ENCODE data around the gene GUCA1A.
"Not testable (repeated sequence)": the region's sequence is repeated elsewhere in the genome, so short reads cannot be mapped to it uniquely, and the experiment has no call there.

GUCA1A gene

GRCh38 chr6:42177514-42178364 lies 4.6 kb downstream of the GUCA1A start:
- DNase-seq (ENCODE audit: low read depth) = no peak

- no peak for DNase-seq (ENCODE audit: low read depth)
Measured at GRCh38 chr6:42179261-42179944, 6.2 kb downstream of the GUCA1A start.

DNA sequence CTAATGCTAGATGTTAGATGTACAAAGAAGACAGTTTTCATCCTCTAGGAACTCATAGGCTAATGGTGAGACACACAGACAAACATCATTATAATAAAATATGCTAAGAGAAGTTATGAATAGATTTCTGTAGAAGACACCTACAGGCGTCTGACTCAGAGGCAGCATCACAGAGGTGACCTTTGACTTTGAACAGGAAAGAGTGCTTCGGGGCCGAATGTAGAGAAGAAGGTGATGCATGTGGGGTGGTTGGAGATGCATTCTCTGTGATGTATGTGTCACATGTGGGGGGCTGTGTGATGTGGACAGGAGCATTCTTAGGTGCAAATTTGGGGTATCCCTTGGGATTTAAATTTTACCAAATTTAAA lies 6.8 kb downstream of the GUCA1A start:
- DNase-seq (ENCODE audit: low read depth) = no peak

DNA sequence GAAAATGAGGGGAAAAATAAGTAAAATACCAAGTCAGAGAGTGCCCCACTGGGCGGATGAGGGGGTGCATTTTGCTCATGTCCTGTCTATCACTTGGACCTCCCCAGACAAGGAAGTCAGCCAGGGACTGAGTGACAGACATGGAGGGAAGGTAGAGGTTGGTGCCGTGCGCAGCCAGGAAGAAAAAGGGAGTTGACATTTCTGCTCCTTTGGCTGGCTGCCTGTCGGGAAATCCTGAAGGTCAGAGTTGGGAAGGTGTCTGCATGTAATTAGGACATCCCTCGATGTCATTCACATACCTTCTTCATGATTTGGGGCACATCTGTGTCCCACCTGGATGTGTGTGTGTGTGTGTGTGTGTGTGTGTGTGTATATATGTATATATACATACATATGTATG lies 8.9 kb downstream of the GUCA1A start:
- DNase-seq (ENCODE audit: low read depth) = no peak

- DNase-seq (ENCODE audit: low read depth) = no peak
Measured at GRCh38 chr6:42184475-42184874, 11.3 kb downstream of the GUCA1A start.

DNA sequence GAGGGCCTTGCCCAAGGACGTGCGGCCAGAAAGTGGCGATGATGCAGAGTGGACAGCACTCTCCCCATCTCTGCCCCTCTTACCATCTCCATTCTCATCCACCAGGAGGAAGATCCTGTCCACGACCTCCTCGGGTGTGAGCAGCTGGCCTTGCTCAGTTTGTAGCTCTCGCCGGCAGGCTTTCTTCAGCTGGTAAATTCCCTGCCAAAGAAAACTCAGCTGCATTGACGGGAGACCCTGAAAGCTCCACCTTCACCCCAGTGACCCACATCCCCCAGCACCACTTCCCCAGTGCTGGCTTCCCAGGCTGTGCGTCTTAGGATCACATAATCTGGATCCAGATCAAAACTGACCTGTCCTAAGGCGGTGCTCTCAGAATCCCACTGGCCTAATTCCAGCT lies 12.4 kb downstream of the GUCA1A start:
- no peak for DNase-seq (ENCODE audit: low read depth)

DNA sequence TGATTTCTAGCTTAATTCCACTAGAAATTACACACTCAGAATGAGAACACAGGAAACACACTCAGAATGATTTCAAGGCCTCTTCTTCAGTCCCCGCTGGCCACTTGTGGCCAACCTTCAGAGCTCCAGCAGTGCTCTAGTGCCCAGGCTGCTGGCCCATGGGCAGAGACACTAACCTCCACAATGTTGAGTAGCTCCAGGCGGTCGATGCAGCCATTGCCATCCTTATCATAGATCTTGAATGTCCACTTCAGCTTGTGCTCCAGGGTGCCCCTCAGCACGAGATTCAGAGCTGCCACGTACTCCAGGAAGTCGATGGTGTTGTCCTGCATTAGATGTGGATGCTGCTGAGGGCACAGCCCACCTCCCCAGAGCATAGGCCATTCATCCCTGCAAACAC lies 15.2 kb downstream of the GUCA1A start:
- no peak for DNase-seq (ENCODE audit: low read depth)

DNA sequence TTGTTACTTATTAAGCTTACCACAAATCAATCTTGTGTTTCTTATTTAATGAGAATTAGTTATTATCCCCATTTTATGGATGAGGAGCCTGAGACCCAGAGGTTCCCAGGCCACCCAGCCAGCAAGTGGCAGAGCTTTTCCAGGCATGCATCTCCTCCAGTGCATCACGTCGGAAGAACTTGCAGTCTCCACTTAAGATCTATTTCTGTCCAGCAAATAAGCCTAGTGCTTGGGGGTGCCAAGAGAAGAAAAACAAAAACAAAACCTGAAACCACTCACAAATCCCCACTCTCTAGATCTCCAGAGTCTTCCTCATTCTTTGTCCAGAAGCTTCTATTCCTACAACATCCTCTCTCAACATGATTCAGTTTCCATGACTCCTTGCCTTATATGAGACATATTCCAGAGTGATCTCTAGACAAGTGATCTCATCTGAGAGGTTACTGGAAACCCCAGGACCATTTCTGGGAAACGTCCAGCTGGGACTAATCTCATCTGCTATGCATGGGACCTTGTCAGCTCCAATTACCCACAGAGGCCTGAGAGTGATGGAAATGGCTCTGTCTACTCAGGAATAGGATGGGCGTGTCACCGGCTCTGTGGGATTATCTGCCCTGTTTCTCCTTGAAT lies 17.5 kb downstream of the GUCA1A start:
- no peak for DNase-seq (ENCODE audit: low read depth)

- not testable (repeated sequence) for DNase-seq (ENCODE audit: low read depth)
Measured at GRCh38 chr6:42192385-42192784, 19.2 kb downstream of the GUCA1A start.

GRCh38 chr6:42193491-42193894 lies 20.3 kb downstream of the GUCA1A start:
- no peak for DNase-seq (ENCODE audit: low read depth)

GRCh38 chr6:42194056-42194455 lies 20.9 kb downstream of the GUCA1A start:
- no peak for DNase-seq (ENCODE audit: low read depth)

- DNase-seq (ENCODE audit: low read depth) = no peak
Measured at GRCh38 chr6:42195415-42195814, 22.3 kb downstream of the GUCA1A start.

- no peak for DNase-seq (ENCODE audit: low read depth)
Measured at GRCh38 chr6:42197555-42198362, 24.6 kb downstream of the GUCA1A start.

DNA sequence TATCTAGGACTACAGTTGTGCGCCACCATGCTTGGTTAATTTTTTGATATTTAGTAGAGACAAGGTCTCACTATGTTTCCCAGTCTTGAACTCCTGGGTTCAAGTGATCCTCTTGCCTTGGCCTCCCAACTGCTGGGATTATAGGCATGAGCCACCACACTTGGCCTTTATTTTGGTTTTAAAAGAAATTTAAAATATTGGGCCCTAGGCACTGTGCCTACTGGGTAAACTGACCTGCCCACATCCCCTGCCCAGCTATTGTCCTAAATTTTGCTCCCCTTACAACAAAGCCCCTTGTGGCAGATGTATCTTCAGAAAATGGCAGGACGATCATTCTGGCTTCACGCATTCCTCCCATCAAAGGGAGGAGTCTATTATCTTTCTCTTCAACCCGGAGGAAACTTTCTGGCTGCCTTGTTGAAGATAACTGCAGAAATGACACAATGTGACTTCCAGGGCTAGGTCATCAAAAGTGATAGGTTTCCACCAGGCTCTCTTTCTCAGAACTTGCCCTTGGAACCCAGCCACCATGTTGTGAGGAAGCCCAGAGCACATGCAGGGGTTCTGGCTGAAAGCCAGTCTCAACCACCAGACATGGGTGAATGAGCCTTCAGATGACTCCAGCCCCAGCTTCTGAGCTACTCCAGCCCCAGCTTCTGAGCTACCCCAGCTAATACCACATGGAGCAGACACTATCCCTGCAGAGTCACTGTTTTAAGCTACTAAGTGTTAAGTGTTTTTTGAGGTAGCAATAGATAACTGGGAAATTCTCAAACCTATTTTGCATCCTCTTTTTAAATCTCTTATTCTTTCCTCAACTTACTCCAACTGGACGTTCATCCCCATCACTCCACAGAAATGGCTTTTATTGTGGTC lies 26.2 kb downstream of the GUCA1A start:
- DNase-seq (ENCODE audit: low read depth) = no peak

GRCh38 chr6:42200035-42200434 lies 26.9 kb downstream of the GUCA1A start:
- no peak for DNase-seq (ENCODE audit: low read depth)

DNA sequence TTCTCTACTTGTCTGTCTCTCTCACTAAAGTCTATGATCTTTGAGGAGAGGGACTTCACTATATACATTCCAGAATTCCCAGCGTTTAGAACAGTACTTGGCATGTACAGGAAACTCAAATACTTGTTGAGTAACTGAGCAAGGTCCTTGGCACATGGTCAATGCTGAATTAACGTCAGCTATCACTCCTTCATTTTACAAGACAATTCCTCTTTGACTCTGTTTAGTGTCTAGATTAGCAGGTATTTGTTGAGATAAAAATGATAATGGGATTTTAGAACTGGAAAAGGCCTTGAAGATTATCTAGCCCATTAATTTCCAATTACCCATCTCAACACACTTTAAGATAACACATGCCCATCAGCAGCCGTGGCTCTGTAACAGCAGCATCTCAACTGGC lies 28.2 kb downstream of the GUCA1A start:
- no peak for DNase-seq (ENCODE audit: low read depth)

DNA sequence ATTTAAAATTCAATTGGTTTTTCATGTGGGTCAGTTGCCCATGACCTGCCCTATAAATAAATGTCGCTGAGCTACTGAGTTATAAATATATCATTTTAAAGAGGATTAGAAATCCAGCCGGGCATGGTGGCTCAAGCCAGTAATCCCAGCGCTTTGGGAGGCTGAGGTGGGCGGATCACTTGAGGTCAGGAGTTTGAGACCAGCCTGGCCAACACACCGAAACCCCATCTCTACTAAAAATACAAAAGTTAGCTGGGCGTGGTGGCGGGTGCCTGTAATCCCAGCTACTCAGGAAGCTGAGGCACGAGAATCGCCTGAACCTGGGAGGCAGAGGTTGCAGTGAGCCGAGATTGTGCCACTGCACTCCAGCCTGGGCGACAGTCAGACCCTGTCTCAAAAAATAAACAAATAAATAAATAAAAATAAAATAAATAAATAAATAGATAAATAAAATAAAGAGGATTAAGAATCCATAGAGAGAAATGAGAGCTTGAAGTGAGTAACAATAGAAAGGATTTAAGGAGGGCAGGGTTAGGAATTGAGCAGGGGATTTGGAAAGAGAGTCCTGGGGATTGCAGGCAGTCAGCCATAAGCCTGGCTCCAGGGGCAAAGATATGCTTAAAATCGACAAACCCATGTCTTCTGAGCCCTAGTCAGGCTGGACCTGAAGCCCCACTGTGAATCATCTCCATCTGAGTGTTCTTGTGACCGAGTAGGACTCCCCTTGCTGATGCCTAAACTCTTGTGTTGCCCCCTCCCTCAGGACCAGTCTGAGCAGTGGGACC lies 29.2 kb downstream of the GUCA1A start:
- not testable (repeated sequence) for DNase-seq (ENCODE audit: low read depth)

DNA sequence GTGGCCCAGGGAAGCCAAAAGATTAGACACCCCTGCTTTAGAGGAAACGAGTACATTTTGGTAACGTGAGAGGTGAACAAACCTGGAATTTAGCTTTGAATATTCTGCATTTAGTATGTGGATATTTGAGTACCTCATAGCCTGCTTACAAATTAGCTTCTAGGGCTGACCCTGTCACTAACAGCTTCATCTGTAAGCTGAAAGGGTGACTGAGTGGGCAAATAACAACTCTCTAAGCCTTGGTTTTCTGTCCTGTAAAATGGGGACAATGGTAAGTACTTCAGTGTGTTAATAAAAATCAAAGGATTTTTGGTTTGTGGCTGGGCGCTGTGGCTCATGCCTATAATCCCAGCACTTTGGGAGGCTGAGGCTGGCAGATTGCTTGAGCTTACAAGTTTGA lies 30.0 kb downstream of the GUCA1A start:
- no peak for DNase-seq (ENCODE audit: low read depth)

GRCh38 chr6:42204768-42205282 lies 31.7 kb downstream of the GUCA1A start:
- DNase-seq (ENCODE audit: low read depth) = no peak

DNA sequence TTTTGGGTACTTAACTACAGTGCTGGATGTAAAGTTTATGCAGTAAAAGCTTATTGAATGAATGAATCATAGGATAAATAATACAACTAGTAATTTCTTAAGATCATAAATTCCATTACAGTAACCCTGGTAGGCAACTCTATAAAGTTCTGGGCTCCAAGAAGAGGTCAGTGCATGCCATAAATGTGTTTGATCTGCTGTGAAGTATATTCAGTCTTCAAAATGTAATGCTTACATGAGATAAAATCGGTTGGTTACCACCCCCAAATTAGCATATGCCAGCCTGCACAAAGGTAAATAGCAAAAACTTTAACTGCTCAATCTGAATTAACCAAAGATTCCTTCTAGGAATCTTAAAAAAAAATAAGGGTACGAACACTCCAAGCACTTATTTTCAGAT lies 34.4 kb downstream of the GUCA1A start:
- not testable (repeated sequence) for DNase-seq (ENCODE audit: low read depth)

All from activated T-helper 9 cell treated with anti-CD3 and anti-CD28 coated beads, Interleukin-2, amount 50 U/mL, for 16 hours (primary cell).